ENCODE measurements around the gene SEMA4D.

The SEMA4D gene

GRCh38 chr9:89466451-89467277 is 31.2 kb downstream of the SEMA4D start:
- H3K4me3 ChIP-seq (ENCODE audit: low read depth, low read length) = peak overlapping the region; percentile 14
- DNase-seq (ENCODE audit: low read depth) = peak; percentile 77
- TF ChIP-seq, protein P1, sequence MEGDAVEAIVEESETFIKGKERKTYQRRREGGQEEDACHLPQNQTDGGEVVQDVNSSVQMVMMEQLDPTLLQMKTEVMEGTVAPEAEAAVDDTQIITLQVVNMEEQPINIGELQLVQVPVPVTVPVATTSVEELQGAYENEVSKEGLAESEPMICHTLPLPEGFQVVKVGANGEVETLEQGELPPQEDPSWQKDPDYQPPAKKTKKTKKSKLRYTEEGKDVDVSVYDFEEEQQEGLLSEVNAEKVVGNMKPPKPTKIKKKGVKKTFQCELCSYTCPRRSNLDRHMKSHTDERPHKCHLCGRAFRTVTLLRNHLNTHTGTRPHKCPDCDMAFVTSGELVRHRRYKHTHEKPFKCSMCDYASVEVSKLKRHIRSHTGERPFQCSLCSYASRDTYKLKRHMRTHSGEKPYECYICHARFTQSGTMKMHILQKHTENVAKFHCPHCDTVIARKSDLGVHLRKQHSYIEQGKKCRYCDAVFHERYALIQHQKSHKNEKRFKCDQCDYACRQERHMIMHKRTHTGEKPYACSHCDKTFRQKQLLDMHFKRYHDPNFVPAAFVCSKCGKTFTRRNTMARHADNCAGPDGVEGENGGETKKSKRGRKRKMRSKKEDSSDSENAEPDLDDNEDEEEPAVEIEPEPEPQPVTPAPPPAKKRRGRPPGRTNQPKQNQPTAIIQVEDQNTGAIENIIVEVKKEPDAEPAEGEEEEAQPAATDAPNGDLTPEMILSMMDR (IDR thresholded peaks at IDR 0.05; ENCODE audit: insufficient read depth, low read depth, low read length, missing control alignments) = no peak

- no peak for DNase-seq (ENCODE audit: low read depth)
- H3K4me3 ChIP-seq (ENCODE audit: low read depth, low read length) = no peak overlapping the region
- TF ChIP-seq, protein P1 (IDR thresholded peaks at IDR 0.05; ENCODE audit: insufficient read depth, low read depth, low read length, missing control alignments) = no peak
These were observed 32.1 kb downstream of the SEMA4D start for GRCh38 chr9:89465726-89466308.

DNA sequence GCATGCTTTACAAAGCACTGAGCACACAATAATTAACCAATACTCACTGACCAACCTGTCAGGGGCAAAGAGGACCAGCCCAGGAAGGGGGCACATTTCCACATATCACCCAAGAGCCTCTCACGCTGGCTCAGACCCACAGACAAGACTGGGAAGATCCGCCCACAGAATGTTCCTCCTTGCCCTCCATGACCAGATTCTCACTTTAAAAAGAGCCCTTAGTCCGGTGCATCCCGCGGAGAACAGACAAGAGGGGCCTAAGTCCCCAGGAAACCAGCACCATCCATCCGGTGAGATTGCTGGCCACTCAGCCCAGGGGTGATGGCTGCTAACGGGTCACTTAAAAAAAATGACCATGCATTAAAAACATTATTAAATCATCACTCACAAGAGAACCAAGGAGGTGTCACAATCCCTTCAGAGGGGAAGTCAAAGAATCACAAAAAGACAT is 32.9 kb downstream of the SEMA4D start:
- H3K4me3 ChIP-seq (ENCODE audit: low read depth, low read length) = no peak overlapping the region
- TF ChIP-seq, protein P1 (IDR thresholded peaks at IDR 0.05; ENCODE audit: insufficient read depth, low read depth, low read length, missing control alignments) = no peak
- no peak for DNase-seq (ENCODE audit: low read depth)

DNA sequence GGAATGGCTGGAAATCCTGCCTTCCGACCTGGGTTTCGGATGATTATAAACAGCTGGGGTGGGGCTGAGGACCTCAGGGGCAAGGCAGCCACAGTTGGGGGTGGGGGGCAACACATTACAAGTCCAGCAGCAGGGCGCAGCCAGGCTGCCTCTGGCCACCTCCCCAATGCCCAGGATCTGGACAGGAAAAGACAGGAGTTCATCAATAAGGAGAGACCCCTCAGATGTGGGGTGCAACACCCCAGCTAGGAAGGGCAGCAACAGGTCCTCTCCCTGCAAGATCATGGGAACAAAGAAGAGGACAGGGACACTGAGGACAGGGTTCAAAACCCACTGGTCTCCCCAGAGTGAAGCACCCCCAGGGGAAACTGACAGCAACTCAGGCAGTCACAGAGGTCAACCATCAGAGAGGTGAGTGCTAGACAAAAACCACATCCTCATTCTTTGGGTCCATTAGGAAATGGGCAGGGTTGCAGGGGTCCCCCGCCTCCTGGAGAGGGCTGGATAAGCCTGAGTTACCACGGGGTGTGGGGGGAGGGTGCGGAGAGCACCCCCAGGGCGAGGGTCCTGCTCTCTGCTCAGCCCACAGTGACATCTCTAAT is 33.5 kb downstream of the SEMA4D start:
- H3K4me3 ChIP-seq (ENCODE audit: low read depth, low read length) = peak overlapping the region; percentile 40
- peak; percentile 77 for DNase-seq (ENCODE audit: low read depth)
- TF ChIP-seq, protein P1 (IDR thresholded peaks at IDR 0.05; ENCODE audit: insufficient read depth, low read depth, low read length, missing control alignments) = no peak

- TF ChIP-seq, protein P1 (IDR thresholded peaks at IDR 0.05; ENCODE audit: insufficient read depth, low read depth, low read length, missing control alignments) = no peak
- no peak for DNase-seq (ENCODE audit: low read depth)
- no peak overlapping the region for H3K4me3 ChIP-seq (ENCODE audit: low read depth, low read length)
These were observed 34.9 kb downstream of the SEMA4D start for GRCh38 chr9:89462817-89463683.

GRCh38 chr9:89462199-89462598 is 35.7 kb downstream of the SEMA4D start:
- no peak overlapping the region for H3K4me3 ChIP-seq (ENCODE audit: low read depth, low read length)
- TF ChIP-seq, protein P1 (IDR thresholded peaks at IDR 0.05; ENCODE audit: insufficient read depth, low read depth, low read length, missing control alignments) = no peak
- no peak for DNase-seq (ENCODE audit: low read depth)
